Calu3 (cell line): ENCODE data around the gene OTUD7B. TPM values are rescaled to one million over a fixed set of nuclear protein-coding genes. Genes with fewer than 3 reads are reported as not detected.

Source experiments
- BruUV-seq: library from RNA; stranded (reverse); fragments of 400-500 nt; replicated peaks from 2 replicates; lab custom pipeline; 2021; lab: Mats Ljungman, UMichigan
- CTCF ChIA-PET: fragments of 300-600 bp; sonication (Branson Sonifier 250); formaldehyde crosslinking; loops from one replicate; lab custom pipeline; 2022; ENCODE audit warnings: antibody characterized with exemption; lab: Charles Lee
- DNase-seq: peaks from one replicate; pipeline ENCODE4 v3.0.0; 2022
- H3K27ac Mint-ChIP-seq: one replicate; pipeline ENCODE4 v1.8.0; 2022; ENCODE audit warnings: mixed read lengths; ENCODE audit not compliant: unreplicated experiment
- H3K27me3 Mint-ChIP-seq: one replicate; pipeline ENCODE4 v1.8.0; 2022; ENCODE audit warnings: mixed read lengths; ENCODE audit not compliant: unreplicated experiment
- H3K36me3 Mint-ChIP-seq: one replicate; pipeline ENCODE4 v1.8.0; 2022; ENCODE audit warnings: mild to moderate bottlenecking, moderate library complexity, mixed read lengths; ENCODE audit not compliant: insufficient read depth, unreplicated experiment
- H3K4me1 Mint-ChIP-seq: one replicate; pipeline ENCODE4 v1.8.0; 2022; ENCODE audit warnings: mild to moderate bottlenecking, low read depth, mixed read lengths; ENCODE audit not compliant: unreplicated experiment
- H3K4me3 Mint-ChIP-seq: one replicate; pipeline ENCODE4 v1.8.0; 2022; ENCODE audit warnings: mild to moderate bottlenecking, low read depth, moderate library complexity, mixed read lengths; ENCODE audit not compliant: unreplicated experiment
- H3K9me3 Mint-ChIP-seq: one replicate; pipeline ENCODE4 v1.8.0; 2022; ENCODE audit warnings: low read depth, mixed read lengths; ENCODE audit not compliant: unreplicated experiment
- intact Hi-C: fragments of 100-400 bp; cut with micrococcal nuclease; formaldehyde crosslinking; loops from one replicate; pipeline ENCODE4 v1.10.0; 2022; ENCODE audit not compliant: unreplicated experiment
- total RNA-seq: library from RNA; stranded (reverse); gene quantifications from 2 replicates; pipeline ENCODE4 v1.2.3, GENCODE V29; 2022
- TF ChIP-seq, protein P1 (sequence below): fragments of 200-600 bp; IDR thresholded peaks from one replicate; pipeline ENCODE4 v1.8.0; 2022; ENCODE audit warnings: antibody characterized with exemption; ENCODE audit not compliant: unreplicated experiment

OTUD7B gene
- total RNA-seq, 1 experiment from 2014 or later = 34.9 TPM

DNA sequence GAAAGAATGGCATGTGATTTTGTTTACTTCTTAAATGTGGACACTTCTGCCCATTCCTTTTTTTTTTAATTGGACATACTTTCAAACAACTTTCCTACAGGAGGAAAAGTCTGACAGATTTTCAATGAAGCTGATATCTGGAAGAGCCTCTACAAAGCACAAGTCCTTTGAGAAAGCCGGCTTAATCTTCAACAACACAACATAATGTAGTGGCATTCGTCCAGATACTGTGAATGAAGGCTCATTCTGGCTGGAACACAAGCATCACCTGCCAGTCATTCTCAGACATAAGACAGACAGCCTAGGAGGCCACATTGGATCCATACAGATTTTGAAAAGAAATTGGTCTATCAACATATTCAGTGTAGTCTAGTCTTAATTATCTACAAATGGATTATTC lies 4.9 kb downstream of the OTUD7B start:
- intact Hi-C loops = loop anchor here (5.0 kb wide), 2 partner anchors 47 to 62 kb away; partner anchors contain the start of gene VPS45
- H3K4me3 Mint-ChIP-seq = no peak overlapping the region
- no TSS peak for BruUV-seq
- H3K27ac Mint-ChIP-seq = no peak overlapping the region
- peaks cover 24% of the 10 kb centered on the region for H3K4me1 Mint-ChIP-seq
- peaks cover 31% of the 10 kb centered on the region for H3K36me3 Mint-ChIP-seq
- DNase-seq = no peak
- no peaks in the 10 kb centered on the region for H3K9me3 Mint-ChIP-seq
- CTCF ChIA-PET = no interaction called here
- H3K27me3 Mint-ChIP-seq = no peaks in the 10 kb centered on the region
- TF ChIP-seq, protein P1, sequence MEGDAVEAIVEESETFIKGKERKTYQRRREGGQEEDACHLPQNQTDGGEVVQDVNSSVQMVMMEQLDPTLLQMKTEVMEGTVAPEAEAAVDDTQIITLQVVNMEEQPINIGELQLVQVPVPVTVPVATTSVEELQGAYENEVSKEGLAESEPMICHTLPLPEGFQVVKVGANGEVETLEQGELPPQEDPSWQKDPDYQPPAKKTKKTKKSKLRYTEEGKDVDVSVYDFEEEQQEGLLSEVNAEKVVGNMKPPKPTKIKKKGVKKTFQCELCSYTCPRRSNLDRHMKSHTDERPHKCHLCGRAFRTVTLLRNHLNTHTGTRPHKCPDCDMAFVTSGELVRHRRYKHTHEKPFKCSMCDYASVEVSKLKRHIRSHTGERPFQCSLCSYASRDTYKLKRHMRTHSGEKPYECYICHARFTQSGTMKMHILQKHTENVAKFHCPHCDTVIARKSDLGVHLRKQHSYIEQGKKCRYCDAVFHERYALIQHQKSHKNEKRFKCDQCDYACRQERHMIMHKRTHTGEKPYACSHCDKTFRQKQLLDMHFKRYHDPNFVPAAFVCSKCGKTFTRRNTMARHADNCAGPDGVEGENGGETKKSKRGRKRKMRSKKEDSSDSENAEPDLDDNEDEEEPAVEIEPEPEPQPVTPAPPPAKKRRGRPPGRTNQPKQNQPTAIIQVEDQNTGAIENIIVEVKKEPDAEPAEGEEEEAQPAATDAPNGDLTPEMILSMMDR = no peak

DNA sequence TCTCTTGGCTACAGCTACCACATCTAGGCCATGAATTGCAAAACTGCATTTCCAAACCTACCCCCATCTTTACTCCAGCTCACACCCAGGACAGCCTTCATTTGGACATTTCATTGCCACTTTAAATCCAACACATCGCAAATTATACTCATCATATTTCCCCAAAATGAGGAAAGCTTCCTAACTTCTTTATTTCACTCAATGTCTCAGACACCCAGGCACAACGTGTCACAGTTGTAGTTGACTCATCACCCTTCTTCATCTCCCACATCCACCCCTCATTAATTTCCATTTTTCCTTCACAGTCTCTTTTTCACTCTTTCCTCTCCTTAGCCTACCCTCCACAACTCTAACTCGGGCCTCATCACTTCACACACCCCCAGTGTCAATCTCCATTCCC lies 6.7 kb downstream of the OTUD7B start:
- DNase-seq = no peak
- CTCF ChIA-PET = interaction anchor here (0.6 kb wide), 1 partner anchor 237 kb away, joined by 3 read pairs; no protein-coding TSS in a partner anchor
- intact Hi-C loops = no loop called here
- no peak overlapping the region for H3K4me3 Mint-ChIP-seq
- no peaks in the 10 kb centered on the region for H3K9me3 Mint-ChIP-seq
- no TSS peak for BruUV-seq
- H3K36me3 Mint-ChIP-seq = peaks cover 13% of the 10 kb centered on the region
- no peaks in the 10 kb centered on the region for H3K27me3 Mint-ChIP-seq
- no peak overlapping the region for H3K27ac Mint-ChIP-seq
- TF ChIP-seq, protein P1 = no peak
- H3K4me1 Mint-ChIP-seq = peaks cover 24% of the 10 kb centered on the region

DNA sequence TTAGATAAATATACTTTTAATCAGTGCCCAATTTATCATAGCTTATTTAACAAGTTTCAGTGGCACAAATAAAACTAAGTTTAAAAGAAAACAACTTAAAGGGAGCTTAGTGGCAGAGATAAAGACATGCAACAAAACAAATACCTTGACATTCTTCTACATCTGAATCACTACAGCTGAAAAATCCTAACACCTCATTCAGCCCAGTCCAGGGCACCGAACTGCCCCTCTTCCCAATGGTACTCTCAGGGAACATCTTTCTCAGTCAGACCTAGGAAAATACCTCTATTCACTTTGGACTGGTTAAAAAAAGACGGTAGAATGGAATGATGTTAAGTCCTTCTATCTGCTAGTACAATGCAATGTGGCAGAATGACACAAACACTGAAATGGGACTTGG lies 8.3 kb downstream of the OTUD7B start:
- CTCF ChIA-PET = interaction anchor here (0.6 kb wide), 1 partner anchor 44 kb away, joined by 5 read pairs; no protein-coding TSS in a partner anchor
- no peaks in the 10 kb centered on the region for H3K9me3 Mint-ChIP-seq
- peaks cover 4% of the 10 kb centered on the region for H3K36me3 Mint-ChIP-seq
- no peaks in the 10 kb centered on the region for H3K27me3 Mint-ChIP-seq
- DNase-seq = no peak
- intact Hi-C loops = no loop called here
- peaks cover 19% of the 10 kb centered on the region for H3K4me1 Mint-ChIP-seq
- H3K4me3 Mint-ChIP-seq = no peak overlapping the region
- BruUV-seq = no TSS peak
- no peak overlapping the region for H3K27ac Mint-ChIP-seq
- TF ChIP-seq, protein P1 = no peak

DNA sequence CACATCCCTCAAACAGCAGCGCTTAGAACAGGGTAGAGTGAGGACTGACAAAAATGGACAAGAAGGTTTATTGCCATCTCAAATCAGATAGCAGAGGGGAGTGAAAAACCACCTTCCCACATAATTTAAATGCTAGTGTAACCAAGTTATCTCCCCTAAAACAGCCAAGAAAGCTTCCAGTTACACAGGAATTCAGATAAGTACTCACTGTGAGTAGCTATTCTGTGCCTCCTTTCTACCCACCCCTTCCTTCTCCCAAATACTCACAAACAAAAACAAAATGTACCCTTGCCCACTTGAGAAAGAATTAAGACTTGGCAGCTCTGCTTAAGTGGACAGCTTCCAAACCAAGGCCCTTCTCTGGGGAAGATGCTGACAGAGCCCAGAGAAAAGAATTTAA lies 9.1 kb downstream of the OTUD7B start:
- no peaks in the 10 kb centered on the region for H3K36me3 Mint-ChIP-seq
- H3K4me1 Mint-ChIP-seq = peaks cover 12% of the 10 kb centered on the region
- DNase-seq = no peak
- BruUV-seq = no TSS peak
- H3K4me3 Mint-ChIP-seq = no peak overlapping the region
- intact Hi-C loops = no loop called here
- TF ChIP-seq, protein P1 = no peak
- no peak overlapping the region for H3K27ac Mint-ChIP-seq
- no peaks in the 10 kb centered on the region for H3K9me3 Mint-ChIP-seq
- H3K27me3 Mint-ChIP-seq = no peaks in the 10 kb centered on the region
- CTCF ChIA-PET = no interaction called here
